Measurements from ENCODE around the gene CMTM1.

The CMTM1 gene, protein sequence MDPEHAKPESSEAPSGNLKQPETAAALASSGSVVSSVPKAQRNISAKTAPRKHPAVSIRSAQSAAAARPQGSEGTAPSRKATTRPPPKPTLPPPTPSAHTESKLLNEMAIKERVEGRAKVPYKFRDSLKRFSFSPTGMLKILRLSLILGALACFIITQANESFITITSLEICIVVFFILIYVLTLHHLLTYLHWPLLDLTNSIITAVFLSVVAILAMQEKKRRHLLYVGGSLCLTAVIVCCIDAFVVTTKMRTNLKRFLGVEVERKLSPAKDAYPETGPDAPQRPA

DNA sequence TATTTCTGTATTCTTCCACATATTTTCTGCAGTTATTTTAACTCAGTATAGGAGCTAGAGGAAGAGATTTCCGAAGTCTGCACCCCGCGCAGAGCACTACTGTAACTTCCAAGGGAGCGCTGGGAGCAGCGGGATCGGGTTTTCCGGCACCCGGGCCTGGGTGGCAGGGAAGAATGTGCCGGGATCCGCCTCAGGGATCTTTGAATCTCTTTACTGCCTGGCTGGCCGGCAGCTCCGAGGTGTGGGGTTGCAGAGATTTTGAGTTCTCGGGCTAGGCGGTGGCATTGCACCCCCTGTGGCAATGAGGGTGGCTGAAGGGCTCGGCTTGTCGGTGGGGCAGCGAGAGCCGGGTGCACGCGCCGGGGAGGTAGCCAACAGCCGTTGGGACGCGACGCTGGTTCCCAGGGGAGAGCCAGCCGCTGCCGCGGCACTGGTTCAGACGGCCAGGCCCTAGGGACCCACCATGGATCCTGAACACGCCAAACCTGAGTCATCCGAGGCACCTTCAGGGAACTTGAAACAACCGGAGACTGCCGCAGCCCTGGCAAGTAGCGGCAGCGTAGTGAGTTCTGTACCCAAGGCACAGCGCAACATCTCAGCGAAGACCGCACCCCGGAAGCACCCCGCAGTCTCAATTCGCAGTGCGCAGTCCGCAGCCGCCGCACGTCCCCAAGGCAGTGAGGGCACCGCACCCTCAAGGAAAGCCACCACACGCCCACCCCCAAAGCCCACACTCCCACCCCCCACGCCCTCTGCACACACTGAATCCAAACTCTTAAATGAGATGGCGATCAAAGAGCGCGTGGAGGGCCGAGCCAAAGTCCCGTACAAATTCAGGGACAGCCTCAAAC is at the start of gene CMTM1:
Gene CMTM1 (plus strand): TSS at position 389 of the 851 bp plus-strand sequence. CDS start 75 bp downstream, at position 464.
- no peak for DNase-seq (ENCODE audit: low read depth)

DNA sequence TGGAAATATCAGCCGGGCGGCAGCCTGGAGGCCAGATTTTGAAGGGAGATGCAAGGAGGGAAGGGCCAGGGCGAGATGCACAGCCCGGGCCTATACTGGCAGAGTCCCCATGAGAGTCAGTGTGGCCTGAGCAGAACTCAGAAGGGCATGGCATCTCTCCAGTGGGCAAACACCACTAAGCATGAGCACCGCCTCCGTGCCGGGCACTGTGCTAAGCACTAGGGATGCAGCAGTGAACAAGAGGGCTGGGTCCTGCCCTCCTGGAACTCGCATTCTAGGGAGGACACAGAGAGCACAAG is 49.8 kb upstream of the CMTM1 start:
- DNase-seq (ENCODE audit: low read depth), result no peak

DNA sequence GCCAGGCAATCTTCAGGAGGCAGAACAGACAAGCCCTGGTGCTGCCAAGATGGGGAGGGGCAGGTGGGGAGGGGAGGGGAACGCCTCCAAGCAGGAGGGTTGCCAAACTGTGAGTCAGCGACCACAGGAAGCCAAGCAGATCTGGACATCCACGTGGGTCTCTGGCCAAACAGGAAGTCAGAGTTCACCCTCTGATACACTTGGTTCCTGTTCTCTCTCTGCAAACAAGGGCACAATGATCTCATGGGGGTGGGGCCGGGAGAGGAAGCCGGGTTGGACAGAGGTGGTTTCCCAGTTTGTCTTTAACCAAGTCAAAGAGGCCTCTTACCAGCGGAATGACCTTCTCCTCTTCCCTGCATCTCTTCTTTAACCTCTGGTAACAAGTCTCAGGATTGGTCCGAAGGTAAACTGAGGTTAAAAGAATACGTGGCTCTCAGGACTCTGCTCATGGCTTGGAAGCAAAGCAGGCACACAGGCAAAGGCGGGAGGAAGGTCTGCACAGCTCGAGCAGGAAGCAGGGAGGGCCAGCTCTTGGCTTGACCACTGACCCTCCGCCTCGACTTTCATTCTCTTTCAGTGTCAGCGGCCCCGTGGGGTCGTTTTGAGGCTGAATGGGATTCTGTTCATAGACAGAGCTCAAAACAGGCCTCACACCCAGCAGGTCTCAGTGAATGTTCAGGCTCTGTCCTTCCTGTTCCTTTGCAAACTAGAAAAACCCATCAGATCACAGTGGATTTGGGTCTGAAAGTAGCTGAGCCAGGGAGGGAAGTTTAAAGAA is 49.2 kb upstream of the CMTM1 start:
- peak; percentile 50 for DNase-seq (ENCODE audit: low read depth)

DNA sequence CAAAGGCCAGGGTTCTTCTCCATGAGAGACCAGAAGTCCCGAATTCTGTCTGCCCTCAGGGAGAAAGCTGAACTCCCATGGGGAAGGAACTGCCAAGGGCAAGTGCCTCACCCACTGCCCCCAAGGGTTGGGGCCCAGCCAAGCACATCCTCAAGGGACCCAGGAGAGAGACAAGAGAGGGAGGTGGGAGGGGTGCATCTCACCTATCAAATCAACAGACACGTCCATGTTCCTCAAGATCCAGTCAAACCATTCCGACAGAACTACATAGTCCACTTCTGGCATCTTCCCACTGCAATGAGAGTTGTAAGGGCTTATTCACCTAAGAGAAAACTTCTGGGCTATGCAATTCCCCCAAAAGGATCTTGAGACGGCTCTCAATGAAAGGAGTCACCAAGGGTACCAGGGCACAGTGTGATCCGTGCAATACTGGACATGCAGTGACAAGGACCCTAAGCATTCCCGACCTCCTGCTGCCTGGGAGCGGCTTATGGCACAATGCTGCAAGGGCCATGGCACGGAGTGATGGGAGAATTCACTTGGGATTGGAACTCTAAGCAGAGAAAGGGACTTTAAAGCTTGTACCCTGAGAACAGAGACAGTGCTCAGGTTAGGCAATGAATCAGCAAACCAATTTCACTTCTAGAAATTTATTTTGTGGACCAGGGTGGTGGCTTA is 48.5 kb upstream of the CMTM1 start:
- DNase-seq (ENCODE audit: low read depth), result no peak

DNA sequence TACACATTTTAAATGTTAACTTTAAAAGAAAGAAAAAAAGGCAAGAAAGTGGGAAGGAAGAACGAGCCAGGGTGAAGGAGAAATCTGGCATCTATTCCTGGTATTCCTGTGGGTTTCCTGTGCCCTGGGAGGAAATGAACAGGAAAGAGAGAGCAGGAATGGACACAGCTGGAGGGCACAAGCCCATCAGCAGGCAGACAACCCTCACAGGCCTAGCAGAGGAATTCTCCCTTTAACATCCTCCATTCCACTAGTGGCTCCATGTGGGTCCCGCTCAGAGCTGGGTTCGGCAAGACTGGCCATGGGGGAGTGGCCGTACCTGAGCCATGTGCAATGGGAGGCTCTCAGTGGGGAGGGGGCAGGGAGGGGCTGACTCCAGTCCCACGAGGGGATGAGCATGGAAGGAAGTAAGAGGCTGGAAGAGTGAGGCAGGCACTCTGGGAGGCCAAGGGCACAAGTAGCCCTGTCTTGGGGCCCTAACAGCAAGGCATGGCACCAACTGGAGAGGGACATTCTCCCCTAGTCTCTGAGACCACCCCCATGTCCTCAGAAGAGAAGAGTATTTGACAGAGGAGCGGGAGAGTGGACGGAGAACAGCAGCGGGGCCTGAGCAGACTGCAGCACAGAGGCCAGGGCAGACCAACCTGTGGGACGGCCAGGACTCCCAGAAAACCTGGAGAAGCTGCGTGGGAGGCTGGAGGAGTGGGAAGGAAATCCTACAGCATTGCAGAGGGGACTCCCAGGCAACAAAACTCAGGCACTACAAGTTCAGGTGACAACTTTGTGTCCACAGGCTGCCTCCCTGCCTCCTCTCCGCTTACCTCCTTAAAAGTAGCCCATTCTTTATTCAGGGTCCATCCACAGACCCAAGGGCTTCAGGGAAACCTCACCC is 46.5 kb upstream of the CMTM1 start:
- no peak for DNase-seq (ENCODE audit: low read depth)

DNA sequence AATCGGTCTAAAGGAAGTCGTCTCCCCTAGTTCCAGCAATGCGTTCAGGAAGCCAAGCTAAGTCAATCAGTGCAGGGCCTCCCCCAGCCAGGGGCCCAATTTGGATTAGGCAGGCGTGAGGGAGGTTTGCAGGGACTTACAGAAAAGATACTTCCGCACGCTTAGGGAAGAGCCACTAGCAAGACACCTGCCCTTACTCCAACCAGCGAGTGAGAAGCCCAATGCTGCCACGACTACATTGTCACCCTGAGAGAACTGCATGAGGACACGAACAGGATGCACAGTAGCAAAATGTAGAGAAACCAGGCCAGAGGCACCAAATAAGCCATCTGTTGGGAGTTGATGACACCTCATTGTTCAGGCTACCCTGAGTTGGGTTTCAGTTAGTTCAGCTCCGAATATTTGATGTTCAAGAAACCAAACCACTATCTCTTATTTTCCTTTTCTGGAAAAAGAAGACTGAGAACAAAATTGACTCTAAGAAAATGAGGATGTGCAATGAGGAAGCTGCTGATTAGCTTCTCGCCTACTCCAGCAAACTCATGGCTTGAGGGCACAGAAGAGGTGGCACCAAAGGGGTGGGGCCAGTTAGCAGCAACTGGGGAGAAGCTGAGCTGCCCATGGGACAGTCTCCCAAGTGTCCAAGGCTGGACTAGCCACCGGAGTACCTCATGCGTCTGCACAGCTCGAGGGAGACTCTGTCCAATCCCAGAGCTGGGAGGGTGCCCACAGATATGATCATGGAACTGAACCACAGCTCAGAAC is 45.7 kb upstream of the CMTM1 start:
- DNase-seq (ENCODE audit: low read depth), result no peak

DNA sequence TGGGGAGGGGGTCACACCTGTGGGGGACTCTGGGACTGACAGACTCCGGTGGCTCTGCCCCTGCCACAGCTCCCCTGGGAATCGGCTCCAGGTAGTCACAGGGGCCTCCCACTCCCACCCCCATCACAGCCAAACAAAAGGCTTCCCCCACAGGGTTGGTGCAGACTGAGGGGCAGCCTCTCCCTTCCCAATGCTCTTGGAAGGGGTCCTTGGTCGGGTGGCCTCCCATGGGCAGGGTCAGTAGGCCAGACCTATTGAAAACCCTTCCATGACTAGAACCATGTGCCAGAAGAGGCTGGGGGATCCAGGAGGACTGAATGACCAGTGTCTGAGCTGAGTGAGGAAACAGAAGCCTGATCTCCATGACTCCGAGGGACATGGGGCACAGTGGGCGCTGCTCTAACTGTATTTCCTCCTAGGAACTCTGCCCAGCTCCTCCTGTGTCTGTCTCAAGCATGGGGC is 45.0 kb upstream of the CMTM1 start:
- DNase-seq (ENCODE audit: low read depth), result no peak

DNA sequence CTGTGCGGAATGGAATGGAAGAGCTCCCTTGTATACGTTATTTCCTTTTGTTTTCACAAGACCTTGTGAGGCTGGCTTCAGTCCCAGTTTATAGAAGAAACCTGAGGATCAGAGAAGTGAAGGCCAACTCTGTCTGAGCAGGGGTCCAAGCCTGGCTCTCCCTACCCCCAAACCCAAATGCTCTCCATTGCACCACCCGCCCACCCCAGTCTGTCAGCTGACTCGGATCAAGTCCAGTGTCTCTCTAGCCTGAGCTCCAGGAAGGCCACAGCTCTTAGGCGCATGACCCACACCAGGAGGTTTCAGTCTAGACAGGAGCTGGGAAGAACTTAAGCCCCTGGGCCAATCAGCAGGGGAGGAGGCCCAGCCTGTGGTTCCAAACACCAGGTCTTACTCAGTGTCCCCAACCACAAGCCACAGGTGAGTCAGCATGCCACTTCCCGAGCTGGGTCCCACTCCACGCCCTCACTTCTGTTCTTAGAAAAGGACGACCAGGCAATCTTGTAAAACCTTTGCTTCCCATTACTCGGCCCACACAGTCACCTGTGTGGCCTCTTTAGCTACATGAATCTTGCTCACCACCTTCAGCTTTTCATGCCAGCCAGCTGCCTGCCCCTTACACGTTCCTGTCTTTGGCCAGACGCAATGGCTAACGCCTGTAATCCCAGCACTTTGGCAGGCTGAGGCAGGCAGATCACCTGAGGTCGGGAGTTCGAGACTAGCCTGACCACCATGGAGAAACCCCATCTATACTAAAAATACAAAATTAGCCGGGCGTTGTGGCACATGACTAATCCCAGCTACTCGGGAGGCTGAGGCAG is 44.1 kb upstream of the CMTM1 start:
- DNase-seq (ENCODE audit: low read depth), result peak; percentile 86

DNA sequence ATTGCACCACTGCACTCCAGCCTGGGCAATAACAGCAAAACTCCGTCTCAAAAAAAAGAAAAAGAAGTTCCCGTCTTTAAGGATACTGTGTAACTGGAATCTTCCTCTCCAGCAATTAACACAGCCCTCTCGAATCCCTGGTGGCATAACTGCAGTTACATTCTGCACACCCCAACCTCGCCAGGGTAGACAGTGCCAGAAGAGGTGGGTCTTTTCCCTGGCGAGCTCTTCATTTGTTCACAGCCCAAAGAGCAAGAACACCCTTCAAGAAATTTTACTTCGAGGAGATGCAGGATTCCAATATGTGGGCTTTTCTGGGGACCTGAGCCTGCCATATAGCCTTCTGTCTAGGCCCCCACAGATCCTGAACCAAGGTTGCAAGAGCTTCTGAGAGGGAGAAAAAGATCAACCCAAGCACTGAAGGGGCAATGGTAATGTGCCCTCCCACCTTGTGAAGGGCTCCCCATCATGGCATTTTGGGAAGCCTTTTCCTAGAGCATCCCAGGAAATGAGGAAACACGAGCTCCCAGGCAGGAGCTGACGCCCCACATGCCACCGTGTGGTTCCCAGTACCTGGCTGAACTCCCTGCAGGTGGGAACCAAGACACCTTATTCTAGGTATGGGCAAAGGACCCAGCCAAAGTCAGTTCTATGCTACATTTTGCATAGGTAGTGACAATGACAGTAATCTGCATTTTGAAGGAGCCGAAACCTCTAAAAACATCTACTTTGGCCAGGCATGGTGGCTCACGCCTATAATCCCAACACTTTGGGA is 43.2 kb upstream of the CMTM1 start:
- DNase-seq (ENCODE audit: low read depth), result no peak

DNA sequence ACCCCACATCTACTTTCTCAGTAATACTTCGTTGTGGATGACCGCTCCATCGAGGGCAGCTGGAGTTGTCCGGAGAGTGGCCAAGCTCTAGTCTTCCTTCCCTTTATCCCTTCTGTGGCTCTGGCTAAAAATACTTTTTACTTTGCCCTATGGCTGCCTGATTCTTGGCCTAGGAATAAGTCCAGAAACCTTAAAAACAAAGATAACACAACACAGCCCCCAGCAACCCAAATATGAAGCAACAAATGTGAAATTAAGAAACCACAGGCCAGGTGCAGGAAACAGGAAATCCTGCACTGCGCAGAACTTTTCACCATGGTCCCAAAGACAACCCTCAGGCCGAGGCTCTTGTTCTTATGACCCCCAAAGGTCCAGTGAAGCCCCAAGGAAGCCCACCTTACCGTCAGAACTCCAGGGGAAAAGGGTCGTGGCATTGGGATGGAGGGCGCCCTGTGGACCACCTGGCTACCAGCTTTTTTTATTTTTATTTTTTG is 42.3 kb upstream of the CMTM1 start:
- no peak for DNase-seq (ENCODE audit: low read depth)

DNA sequence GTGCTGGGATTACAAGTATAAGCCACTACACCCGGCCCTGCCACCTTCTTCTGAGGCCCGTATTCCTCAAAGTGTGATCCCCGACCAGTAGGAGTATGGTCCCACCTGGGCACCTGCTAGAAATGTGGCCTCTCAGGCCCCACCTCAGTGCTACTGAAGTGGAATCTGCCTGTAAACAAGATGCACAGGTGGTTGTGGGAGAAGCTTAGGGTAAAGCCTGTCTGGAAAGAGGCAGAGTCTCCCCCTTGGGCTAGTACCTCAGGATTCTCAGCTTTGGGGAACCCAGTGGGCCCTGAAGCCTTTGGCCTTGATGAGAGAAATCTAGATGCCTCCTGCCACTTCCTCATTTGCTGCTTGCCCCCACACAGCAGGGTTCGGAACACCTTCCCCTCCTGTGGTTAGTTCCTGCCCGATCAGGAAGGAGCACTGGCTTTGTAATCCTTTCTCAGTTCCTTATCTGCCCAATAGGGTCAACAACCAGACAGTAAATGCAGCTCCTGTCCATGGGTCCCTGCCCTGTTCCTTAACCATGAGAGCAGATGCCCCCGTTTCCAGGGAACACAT is 41.6 kb upstream of the CMTM1 start:
- DNase-seq (ENCODE audit: low read depth), result no peak

DNA sequence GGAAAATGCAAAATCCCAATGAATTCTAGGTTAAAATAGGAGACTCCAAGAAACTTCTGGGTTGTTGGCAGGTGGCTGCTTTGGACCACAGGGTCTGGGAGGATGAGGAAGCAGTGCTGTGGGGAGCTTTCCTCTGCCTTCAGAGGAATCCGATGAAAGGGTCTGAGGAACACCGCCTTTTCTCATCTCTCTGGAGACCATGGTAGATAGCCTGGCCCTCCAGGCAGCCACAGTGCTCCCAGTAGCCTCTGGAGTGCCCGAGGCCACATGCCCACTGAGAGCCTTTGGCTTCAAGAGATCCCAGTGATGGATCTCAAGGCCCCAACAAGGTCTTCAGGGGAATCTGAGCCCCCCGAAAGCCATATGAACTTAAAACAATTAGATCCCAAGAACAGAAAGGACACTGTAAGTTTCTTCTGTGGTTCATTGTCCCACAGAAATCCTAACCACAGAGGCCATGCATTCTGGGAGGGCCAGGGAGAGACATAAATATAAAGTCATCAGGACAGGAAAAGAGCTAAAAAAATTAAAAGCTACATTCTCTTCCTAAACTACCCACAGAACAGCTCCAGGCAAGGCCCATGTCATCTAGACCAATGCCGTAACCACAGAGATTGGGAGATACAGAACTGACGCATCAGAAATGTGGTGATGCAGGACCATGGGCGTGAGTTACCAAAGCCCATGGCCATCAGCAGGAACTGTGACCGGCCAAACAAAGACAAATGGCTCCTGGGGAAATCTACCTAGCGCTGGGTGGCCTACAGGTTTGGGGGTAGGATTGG is 40.7 kb upstream of the CMTM1 start:
- DNase-seq (ENCODE audit: low read depth), result no peak

DNA sequence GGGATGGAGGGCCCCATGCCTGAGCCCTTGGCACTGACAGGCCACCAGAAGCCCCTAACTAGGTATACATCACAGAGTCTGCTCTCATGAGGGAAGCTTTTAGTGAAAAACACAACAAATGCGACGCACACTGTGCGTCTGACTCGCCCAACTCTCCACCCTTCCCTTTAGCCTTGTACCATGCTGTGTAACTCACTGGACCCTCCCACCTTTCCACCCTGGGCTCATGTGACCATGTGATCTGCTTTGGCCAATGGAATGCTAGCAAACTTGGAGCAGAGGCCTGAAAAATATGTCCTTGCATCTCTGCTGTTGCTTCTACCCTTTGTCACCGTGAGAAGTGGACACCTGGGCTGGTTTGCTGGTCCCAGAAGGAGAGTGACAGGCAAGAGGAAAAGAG is 37.9 kb upstream of the CMTM1 start:
- DNase-seq (ENCODE audit: low read depth), result no peak

DNA sequence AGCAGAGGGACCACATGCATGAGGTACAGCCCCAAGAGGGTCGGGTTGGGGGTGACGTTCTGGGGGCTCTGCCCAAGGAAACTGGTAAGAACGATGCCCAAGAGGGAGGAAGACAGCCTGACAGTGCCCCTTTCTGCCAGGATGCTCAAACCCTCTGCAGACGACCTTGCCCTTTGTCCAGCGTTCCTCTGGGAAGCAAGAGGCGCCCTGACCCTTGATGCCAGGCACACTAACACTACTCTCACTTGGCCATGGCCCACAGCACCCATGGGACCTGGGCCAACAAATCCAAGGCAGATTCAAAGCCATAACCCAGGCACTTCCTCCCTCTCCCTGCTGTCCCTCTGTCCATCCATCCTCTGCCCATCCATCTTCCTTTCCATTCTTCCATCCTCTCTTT is 36.8 kb upstream of the CMTM1 start:
- DNase-seq (ENCODE audit: low read depth), result no peak

DNA sequence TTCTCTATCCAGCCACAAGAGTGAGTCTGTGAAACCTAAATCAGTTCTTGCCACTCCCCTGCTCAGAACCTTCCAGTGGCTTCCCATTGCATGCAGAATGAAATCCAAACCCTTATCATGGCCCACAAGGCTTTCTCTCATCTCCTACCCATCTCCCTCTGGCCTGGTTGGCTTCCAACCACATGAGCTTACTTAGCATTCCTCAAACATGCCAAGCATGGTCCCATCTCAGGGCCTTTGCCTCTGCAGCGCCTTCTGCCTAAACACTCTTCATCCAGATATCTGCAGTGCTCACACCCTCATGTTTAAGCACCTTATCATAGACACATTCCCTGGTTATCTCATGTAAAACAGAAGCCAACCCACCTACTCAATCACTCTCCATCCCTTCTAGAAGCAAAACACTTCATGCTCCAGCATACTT is 31.9 kb upstream of the CMTM1 start:
- DNase-seq (ENCODE audit: low read depth), result no peak

DNA sequence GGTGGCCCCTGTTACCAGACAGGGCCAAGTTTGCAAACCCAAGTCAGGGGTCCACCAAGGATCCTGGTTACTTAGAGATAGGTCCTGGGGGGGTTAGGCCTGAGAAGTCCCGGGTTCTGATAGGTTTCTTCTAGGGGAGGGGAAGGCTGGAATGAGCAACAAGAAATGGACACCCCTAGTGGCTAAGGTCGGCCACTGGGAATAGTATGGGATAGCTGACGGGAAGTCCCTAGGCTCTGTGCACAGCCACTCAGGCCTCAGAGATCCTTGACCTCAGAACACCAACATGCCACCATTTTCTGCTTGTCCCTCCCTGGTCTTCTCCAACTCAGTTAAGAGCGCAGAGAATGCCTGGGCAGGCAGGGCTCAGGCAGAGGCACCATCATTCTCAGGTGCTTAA is 29.7 kb upstream of the CMTM1 start:
- no peak for DNase-seq (ENCODE audit: low read depth)

DNA sequence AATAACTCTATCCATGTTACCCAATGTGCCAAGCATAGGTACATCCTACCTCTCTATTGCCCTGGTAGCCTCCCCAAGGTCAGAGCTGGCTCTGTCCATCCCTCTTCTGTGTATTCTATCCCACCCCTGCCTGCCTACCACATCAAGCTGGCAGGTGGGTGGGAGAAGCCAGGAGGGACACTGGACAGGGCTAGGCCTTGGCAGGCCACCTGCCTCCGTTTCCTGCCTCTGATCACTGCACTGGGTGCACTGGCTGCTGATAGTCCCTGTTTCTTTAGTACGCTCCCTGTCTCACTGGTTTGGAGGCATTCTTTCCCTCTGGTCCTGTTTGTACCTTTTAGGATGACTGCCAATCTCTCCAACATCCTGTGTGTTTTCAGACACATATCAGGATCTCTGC is 29.0 kb upstream of the CMTM1 start:
- no peak for DNase-seq (ENCODE audit: low read depth)

Data from stimulated activated CD8-positive, alpha-beta memory T cell treated with anti-CD3 and anti-CD28 coated beads, Interleukin-15, amount 100 ng/mL, for 1 hour (primary cell).